CD4-positive, alpha-beta T cell treated with Interleukin-15 for 4 hours (primary cell): ENCODE measurements around the gene SLC5A4.
"Not testable (repeated sequence)": the region's sequence is repeated elsewhere in the genome, so short reads cannot be mapped to it uniquely, and the experiment has no call there.

ENCODE experiments used
- DNase-seq: peaks from one replicate; pipeline ENCODE4 v3.0.0-alpha.2; 2020; ENCODE audit warnings: low spot score

Gene SLC5A4

GRCh38 chr22:32255217-32255616, at the start of gene SLC5A4:
SLC5A4 (minus strand) TSS chr22:32255347; CDS start chr22:32255329, 18 bp downstream.
- no peak for DNase-seq

- DNase-seq = not testable (repeated sequence)
Observed at GRCh38 chr22:32293921-32294320, 38.8 kb upstream of the SLC5A4 start.

DNA sequence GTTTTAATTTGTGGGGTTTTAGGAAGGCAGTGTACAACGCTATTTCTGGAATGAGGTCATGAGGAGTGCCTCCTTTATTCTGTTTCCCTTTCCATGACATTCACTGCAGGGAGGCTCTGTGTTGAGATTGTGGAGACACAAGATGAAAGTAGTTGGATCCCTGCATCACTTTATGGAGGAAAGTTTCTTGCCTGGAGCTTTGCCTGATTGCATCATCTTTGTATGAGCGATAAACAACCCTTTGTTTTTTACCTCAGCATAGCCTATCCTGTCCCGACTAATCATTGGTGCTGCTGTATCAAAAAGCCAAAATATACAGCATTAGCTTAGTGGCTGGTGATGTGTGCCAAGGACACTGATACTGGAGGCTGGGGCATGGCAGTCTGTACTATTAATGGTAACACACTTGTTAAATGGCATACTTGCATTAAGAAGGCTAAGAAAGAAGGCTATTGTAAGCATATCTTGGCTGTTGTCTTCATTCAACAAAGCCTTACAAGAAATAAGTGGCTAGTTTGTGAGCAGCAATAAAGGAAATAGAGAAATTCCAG, 31.2 kb upstream of the SLC5A4 start:
- no peak for DNase-seq

GRCh38 chr22:32281072-32281471, 25.9 kb upstream of the SLC5A4 start:
- no peak for DNase-seq

- not testable (repeated sequence) for DNase-seq
Observed at GRCh38 chr22:32275353-32275752, 20.2 kb upstream of the SLC5A4 start.

DNA sequence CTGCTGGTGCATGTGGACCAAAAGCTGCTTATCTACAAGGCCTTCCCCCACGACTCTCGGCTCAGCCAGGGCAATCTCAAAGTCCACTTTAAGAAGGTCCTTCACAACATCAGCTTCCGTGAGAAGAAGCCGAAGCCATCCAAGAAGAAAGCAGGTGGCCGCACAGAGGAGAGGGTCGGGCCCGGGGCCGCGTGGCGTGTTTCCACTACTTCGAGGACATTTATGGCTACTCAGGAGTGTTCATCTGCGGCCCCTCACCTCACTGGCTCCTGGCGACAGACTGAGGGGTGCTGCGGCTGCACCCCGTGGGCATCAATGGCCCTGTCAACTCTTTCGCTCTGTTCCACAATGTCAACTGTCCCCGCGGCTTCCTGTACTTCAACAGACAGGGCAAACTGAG, 16.2 kb upstream of the SLC5A4 start:
- no peak for DNase-seq

GRCh38 chr22:32270641-32271369, 15.7 kb upstream of the SLC5A4 start:
- no peak for DNase-seq

DNA sequence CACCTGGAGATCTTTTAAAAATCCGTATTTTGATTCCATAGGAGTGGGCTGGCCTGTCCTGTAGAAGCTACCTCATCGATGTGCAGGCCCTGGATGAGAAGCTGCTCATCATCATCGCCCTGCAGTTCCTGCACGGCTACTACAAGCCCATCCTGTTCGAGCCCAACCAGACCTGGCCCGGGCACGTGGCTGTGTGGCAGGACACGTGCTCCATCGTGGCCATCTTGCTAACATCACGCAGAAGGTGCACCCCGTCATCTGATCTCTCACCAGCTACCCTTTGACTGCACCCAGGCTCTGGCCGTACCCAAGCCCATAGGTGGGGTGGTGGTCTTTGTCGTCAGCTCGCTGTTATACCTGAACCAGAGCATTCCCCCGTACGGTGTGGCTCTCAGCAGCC, 14.2 kb upstream of the SLC5A4 start:
- no peak for DNase-seq

- DNase-seq = no peak
Observed at GRCh38 chr22:32267011-32267410, 11.9 kb upstream of the SLC5A4 start.

GRCh38 chr22:32265882-32266767, 11.0 kb upstream of the SLC5A4 start:
- DNase-seq = peak; percentile 64

GRCh38 chr22:32263678-32264077, 8.5 kb upstream of the SLC5A4 start:
- DNase-seq = not testable (repeated sequence)

DNA sequence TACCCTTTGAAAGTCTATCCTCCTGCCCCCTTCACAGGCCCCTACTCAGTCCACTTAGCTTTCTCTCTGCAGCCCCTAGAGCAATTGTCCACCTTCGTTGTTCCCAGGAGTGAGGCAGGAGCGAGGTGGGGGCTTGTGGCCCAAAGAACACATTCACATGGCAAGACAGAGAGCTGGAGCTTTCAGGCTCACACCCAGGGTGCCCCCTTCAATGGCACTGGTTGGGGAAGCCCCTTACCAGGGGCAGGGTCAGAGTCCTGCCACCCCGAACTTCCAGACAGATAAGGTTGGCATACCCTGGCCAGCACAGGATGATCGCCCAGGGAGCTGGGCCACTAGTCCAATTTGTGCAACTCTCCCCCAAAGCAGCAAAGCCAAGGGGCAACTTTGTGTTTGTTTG, 6.2 kb upstream of the SLC5A4 start:
- DNase-seq = no peak

GRCh38 chr22:32258791-32259190, 3.6 kb upstream of the SLC5A4 start:
- DNase-seq = no peak

GRCh38 chr22:32255726-32256125, 579 bp upstream of the SLC5A4 start:
- no peak for DNase-seq

DNA sequence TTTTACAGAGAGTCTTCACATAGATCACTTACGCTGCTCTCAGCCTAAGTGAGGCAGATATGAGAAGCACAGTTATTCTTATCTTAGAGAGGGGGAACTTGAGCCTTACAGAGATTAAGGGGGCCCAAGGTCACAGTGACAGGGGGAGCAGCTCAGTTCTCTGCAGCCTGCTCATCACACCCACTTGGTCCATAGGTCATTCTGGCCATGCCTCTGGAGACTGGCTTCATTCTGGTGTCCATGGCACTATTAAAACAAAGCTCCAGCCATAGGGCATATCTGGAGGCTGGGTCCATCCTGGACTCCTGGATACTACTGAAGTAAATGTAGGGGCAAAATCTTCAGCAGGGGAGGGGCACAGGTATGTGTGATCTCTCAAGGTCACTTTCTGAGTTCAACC, 5.9 kb downstream of the SLC5A4 start:
- DNase-seq = no peak

- DNase-seq = no peak
Observed at GRCh38 chr22:32248276-32248675, 6.9 kb downstream of the SLC5A4 start.

DNA sequence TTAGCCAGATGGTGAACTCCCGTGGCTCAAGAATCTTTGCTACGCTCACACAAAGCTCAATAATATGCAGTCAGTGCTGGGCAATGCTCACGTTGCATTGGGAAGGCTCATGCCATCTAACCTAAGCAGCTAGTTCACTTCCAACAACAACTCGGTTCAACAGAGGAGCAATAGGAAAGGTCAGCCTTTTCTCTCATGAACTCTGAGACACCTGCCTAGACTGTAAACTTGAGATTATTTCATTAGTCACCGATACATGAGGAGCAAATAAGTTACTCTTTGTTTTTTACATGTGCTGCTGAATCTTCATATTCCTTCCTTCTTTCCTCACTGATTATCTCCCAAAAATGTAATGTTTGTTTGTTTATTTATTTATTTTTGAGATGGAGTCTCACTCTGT, 9.0 kb downstream of the SLC5A4 start:
- DNase-seq = no peak

DNA sequence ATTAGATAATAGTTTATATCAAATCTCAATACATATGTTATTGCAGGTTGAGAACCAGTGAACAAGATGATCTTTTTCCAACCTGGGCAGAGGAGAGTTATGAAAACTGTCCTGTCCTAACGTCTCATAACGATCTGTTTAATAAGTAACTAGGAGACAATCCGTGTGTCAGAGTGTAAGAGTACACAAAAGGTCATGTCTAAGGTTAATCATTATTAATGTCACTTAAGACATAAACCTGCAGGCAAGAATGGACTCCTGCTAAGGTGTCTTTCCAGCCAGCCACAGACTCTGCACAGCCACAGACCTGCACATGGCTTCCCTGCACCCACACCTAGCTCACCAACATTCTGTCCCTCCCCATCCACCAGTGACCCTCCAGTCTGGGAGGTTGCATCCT, 10.1 kb downstream of the SLC5A4 start:
- DNase-seq = no peak

GRCh38 chr22:32244547-32244946, 10.6 kb downstream of the SLC5A4 start:
- no peak for DNase-seq

GRCh38 chr22:32240461-32240860, 14.7 kb downstream of the SLC5A4 start:
- no peak for DNase-seq

- no peak for DNase-seq
Observed at GRCh38 chr22:32237906-32238305, 17.2 kb downstream of the SLC5A4 start.

- DNase-seq = no peak
Observed at GRCh38 chr22:32236970-32237369, 18.2 kb downstream of the SLC5A4 start.

DNA sequence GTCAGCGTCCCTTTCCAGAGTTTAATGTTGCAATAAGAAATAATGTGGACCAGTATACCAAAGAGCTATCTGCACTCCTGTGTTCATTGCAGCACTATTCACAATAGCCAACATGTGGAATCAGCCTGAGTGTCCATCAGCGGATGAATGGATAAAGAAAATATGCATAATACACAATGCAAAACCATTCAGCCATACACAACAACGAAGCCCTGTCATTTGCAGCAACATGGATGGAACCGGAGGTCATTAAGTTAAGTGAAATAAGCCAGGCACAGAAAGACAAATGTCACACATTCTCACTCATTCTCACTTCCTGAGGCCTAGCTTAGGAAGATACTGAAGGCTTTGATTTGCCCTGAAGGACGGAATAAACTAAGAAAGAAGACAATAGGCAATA, 22.1 kb downstream of the SLC5A4 start:
- DNase-seq = no peak
